Measurements from ENCODE around the gene CDK5RAP2. TPM values are rescaled to one million over a fixed set of nuclear protein-coding genes. Genes with fewer than 3 reads are reported as not detected.

The CDK5RAP2 gene
- total RNA-seq, 1 donor from 2014 or later, result 75.4 TPM

DNA sequence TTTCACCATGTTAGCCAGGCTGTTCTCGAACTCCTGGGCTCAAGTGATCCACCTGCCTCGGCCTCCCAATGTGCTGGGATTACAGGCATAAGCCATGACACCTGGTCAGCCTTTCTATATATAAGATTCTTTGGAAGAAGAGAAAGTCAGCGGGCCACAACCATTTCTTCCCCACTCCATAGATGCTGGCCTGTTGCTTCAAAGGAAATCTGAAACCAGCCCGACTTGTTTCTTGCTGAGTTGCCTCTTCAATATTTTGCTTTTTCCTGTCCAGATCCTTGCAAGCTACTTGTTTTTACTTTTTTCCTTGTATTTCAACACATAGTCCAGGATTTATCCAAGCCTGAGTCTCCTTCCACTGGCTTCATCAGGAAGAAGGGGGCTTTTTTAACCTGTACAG, 219.5 kb downstream of the CDK5RAP2 start:
- intact Hi-C loops (cut with DNase I), result no loop called here
- ATAC-seq (no peak), DNase-seq (ENCODE audit: missing footprints) (no peak)

DNA sequence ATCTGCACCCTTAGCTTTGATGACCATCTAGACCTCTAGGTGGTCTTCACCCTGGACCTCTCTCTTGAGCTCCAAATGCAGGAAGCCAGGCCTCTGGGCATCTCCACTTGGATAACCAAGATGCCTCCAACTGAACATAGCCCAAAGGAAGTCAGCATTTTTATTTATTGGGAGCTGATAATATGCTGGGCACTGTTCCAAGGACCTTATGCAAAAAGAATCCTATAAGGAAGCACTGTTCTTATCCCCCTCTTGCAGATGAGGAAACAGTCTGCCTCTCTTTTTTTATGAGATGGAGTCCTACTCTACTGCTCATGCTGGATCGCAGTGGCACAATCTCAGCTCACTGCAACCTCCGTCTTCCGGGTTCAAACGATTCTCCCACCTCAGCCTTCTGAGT, 219.9 kb downstream of the CDK5RAP2 start:
- intact Hi-C loops (cut with DNase I), result no loop called here
- ATAC-seq, result no peak
- DNase-seq (ENCODE audit: missing footprints), result no peak

DNA sequence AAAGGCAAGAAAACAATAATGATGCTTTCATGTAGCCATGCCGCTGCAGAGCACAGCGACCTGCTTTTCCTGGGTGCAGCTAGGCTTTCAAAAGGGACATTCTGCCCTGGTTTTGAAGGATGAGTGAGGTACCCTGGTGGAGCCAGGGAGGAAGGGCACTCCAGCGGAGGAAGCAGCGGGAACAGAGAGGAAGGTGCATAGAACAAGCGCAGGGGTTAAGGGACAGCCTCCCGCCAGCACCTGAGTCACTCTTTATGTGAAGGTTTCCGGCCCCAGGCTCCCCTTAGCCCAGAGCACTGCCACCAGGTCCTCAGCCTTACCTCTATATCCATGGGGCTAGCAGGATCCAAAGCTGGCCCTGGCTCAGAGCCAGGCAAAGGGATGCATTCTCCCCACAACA, 221.1 kb downstream of the CDK5RAP2 start:
- ATAC-seq (no peak), DNase-seq (ENCODE audit: missing footprints) (no peak)
- intact Hi-C loops (cut with DNase I), result no loop called here

DNA sequence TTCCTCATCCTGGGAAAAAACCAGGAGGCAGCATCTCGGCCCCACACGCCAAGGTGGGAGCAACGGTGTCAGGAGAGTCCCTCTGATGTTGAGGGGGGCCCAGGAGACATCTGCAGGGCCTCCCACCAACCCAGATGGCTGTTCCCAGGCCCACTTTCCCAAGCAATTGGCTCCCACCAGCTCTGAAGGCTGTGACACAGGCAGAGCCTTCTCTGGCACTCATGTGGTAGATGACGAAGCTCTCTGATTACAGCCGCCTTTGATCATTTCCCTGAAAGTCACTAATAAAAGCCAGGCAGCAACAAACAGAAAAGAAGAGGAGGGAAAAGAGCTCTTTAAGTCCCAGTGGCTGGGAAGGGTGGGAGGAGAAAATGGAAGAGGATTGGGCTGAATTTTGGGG, 226.5 kb downstream of the CDK5RAP2 start:
- intact Hi-C loops (cut with DNase I), result no loop called here
- DNase-seq (ENCODE audit: missing footprints) (no peak), ATAC-seq (no peak)

DNA sequence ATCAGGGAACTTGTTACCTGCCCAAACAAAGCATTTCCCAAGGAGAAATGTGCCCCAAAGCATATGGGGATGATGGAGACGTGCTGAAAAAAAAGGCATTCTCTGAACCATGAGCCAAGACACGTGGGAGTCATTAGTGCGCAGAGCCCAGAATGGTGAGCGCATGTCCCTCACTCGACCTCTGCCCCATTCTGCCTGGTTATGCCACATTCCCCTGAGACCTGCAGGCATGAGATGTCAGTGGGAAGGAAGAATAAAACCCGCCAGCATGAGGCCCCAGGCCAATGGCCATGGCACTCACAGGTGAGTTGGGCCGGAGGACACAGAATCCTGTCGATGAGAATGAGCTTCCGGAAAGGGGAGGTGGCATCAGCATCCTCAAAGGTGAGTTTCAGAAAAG, 228.9 kb downstream of the CDK5RAP2 start:
- intact Hi-C loops (cut with DNase I), result no loop called here
- DNase-seq (ENCODE audit: missing footprints) (no peak), ATAC-seq (no peak)

DNA sequence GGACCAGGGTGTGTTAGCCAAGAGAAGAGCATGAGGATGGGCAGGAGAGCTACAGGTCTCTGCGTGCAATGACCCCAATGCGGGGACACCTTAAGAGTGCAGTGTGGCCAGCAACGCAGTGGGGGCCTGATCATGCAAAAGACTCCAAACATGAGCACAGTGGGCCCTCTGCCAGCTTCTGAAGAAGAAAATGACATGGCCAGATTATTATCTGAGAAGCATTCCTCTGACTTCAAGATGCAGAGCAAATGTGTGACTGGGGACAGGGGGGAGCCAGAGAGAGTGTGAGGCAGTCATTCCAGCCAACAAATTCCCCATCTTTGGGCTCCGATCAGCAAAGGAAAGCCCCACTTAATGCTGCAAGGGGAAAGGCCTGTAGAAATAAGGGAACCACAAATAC, 229.4 kb downstream of the CDK5RAP2 start:
- DNase-seq (ENCODE audit: missing footprints), result no peak
- no peak for ATAC-seq
- intact Hi-C loops (cut with DNase I), result no loop called here

DNA sequence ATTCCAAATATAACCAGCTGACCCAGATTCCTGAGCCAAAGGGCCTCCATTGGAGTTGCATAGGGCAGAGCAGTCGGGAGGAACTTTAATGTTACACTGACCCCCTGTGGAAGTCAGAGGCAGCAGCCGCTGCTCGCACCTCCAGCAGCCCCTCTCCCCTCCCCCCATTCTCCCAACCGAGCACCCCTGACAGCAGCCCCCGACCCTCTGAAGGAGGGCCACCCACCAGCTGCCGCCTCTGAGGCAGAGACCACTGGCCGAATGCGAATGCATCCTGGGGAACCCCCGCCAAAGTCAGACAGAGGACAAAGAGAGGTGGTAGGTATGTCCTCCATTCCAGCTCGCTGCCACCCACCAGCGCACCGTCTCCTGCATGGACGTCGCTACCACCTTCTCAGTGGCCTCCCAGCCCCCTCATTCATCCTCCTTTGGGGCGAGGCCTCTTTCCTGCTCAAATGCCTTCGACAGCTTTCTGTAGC, 231.0 kb downstream of the CDK5RAP2 start:
- DNase-seq (ENCODE audit: missing footprints) (no peak), ATAC-seq (no peak)
- intact Hi-C loops (cut with DNase I), result loop anchor here (2.0 to 10.0 kb wide), 2 partner anchors 792 to 974 kb away; no protein-coding TSS in a partner anchor

DNA sequence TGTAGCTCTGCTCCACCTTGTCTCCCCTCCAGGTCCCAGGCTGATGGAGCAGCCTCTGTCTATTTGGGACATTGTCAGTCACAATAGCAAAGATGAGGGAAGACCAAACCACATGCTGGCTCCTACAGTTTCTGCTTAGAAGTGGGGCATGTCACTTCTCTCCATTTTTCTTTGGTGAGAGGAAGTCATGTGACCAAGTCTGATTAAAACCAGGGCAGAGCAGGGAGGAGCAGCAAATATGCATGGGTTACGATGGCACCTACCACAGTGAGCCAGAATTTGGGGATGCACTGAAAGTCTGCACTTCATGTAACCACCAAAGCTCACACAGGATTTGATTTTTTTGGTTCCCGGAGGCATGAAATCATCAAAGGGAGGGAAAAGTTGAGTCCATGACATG, 234.6 kb downstream of the CDK5RAP2 start:
- no peak for ATAC-seq
- DNase-seq (ENCODE audit: missing footprints), result no peak
- intact Hi-C loops (cut with DNase I), result loop anchor here (10.0 kb wide), 1 partner anchor 971 kb away; no protein-coding TSS in a partner anchor

DNA sequence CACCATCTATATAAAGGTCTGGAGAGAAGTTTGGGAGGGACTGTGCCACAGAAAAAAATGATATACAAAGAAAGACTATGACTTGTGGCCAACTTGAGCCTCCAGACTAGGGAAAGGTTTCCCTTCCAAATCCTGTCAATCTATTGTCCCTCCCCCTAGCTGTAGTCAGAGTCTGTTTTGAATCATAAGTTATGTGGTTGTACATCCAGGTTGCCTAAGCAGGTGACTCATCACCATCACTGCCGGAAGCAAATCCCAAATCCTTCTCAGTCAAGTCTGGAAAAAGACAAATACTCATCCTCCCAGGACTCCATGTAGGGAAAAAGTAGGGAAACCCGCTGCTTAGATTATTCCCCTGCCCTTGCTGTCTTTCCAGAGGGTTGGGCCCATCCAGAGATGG, 235.7 kb downstream of the CDK5RAP2 start:
- ATAC-seq (no peak), DNase-seq (ENCODE audit: missing footprints) (no peak)
- intact Hi-C loops (cut with DNase I), result loop anchor here (10.0 kb wide), 1 partner anchor 969 kb away; no protein-coding TSS in a partner anchor

DNA sequence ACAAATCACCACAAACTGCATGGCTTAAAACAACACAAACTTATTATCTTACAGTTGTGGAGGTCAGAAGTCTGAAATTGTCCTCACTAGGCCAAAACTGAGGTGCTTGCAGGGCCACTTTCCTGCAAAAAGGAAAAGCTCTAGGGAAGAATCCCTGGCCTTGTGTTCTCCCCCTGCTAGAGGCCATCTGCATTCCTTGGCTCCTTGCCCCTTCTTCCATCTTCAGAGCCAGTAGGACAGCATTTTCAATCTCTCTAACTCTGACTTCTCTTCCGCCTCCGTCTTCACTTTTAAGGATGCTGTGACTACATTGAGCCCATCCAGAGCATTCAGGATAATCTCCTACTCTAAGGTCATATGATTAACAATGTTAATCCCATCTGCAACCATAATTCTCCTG, 236.6 kb downstream of the CDK5RAP2 start:
- intact Hi-C loops (cut with DNase I), result loop anchor here (10.0 kb wide), 1 partner anchor 969 kb away; no protein-coding TSS in a partner anchor

More for the DNA sequence above, 236.6 kb downstream of the CDK5RAP2 start:
- DNase-seq (ENCODE audit: missing footprints) (no peak), ATAC-seq (no peak)

Other genes starting within 250 kb of the CDK5RAP2 start
- gene MEGF9, start 134.3 kb upstream of the CDK5RAP2 start, total RNA-seq, result 25.2 TPM
- 41.0 TPM for gene FBXW2, start 213.2 kb upstream of the CDK5RAP2 start, total RNA-seq